ENCODE results near the gene NHLH2. TPM values are rescaled to one million over a fixed set of nuclear protein-coding genes. Genes with fewer than 3 reads are reported as not detected.

NHLH2 gene
- total RNA-seq, 4 donors from 2014 or later = 0.21 TPM; not detected in 3

DNA sequence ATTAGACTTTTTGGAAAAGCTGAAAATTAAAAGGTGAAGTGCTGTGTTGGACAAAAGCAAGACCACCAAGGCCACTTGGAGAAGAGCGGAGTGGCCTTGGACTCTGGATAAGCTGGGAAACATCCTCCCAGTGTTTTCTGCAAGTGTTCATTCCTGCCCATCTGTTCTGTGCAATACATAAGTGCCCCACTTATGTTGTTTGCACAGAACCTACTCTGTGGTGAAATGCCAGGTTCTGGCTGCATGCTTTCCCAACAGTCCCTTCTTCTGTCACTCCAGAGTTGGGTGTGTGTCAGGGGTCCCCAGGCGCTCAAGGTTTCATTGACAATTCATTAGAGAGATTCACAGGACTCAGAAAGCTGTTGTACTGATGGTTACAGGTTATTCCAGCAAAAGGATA, 30.3 kb downstream of the NHLH2 start:
- H3K4me3 ChIP-seq = no peak overlapping the region
- H3K27me3 ChIP-seq = no peaks in the 10 kb centered on the region
- H3K36me3 ChIP-seq = no peaks in the 10 kb centered on the region
- no peak overlapping the region for H3K27ac ChIP-seq
- no peak for TF ChIP-seq EP300 (IDR thresholded peaks at IDR 0.05)
- TF ChIP-seq CTCF (IDR thresholded peaks at IDR 0.05) = no peak
- no peak for TF ChIP-seq POLR2A (IDR thresholded peaks at IDR 0.05)
- no peaks in the 10 kb centered on the region for H3K9me3 ChIP-seq
- no peaks in the 10 kb centered on the region for H3K4me1 ChIP-seq
- 93 to 95% methylated on average over 2 of the region's 2 CpGs for WGBS, 2 donors
- DNase-seq (ENCODE audit: low spot score in 2 of 2) = no peak

DNA sequence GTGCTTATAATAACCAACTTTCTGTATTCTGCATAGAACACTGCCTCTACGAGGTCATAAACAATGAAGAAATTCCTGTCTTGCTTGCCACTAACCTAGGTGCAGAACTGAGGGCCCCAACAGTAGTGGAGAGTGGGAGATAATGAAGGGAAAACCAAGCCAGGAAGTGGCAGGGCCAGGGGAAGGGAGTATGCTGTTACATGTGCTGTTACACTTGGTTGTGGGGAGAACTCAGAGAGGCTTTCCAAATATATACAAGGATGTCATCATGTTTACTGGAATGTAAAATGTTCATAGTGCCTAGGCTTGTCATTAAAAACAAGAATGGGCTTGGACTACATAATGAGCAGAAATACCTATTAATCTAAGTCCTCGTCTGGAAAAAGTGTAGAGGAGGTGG, 31.1 kb downstream of the NHLH2 start:
- H3K36me3 ChIP-seq = no peaks in the 10 kb centered on the region
- TF ChIP-seq EP300 (IDR thresholded peaks at IDR 0.05) = no peak
- no peak for TF ChIP-seq POLR2A (IDR thresholded peaks at IDR 0.05)
- TF ChIP-seq CTCF (IDR thresholded peaks at IDR 0.05) = no peak

DNA sequence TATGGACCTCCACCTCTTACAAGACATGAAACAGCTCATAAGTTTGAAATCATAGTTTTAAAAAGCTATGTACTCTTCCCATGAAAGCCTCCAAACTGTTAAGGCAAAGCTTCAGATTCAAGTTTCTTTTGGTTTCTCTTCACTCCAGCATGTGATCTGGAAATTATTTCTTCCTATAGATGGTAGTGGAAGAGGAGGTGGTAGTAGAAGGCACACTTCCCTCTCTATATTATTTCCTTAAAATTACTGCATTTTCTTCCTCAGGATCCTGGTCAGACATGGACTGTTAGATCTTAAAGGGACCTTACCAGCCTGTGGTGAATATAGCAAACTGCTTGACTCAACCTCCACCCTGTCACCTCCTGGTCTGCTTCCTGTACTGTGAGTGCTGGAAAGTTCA, 31.9 kb downstream of the NHLH2 start:
- TF ChIP-seq EP300 (IDR thresholded peaks at IDR 0.05) = no peak
- TF ChIP-seq POLR2A (IDR thresholded peaks at IDR 0.05) = no peak
- TF ChIP-seq CTCF (IDR thresholded peaks at IDR 0.05) = no peak
- H3K4me3 ChIP-seq = no peak overlapping the region
- no peaks in the 10 kb centered on the region for H3K27me3 ChIP-seq
- no peaks in the 10 kb centered on the region for H3K9me3 ChIP-seq
- DNase-seq (ENCODE audit: low spot score in 2 of 2) = no peak
- no peaks in the 10 kb centered on the region for H3K36me3 ChIP-seq
- H3K27ac ChIP-seq = no peak overlapping the region
- no peaks in the 10 kb centered on the region for H3K4me1 ChIP-seq

More for the DNA sequence above, 31.1 kb downstream of the NHLH2 start:
- H3K4me3 ChIP-seq = no peak overlapping the region
- no peaks in the 10 kb centered on the region for H3K4me1 ChIP-seq
- H3K27me3 ChIP-seq = no peaks in the 10 kb centered on the region
- H3K9me3 ChIP-seq = no peaks in the 10 kb centered on the region
- no peak overlapping the region for H3K27ac ChIP-seq
- DNase-seq (ENCODE audit: low spot score in 2 of 2) = no peak
- 68 to 75% methylated on average over 2 of the region's 2 CpGs for WGBS, 2 donors

GRCh38 chr1:115807723-115808122, 33.2 kb downstream of the NHLH2 start:
- peak; percentile 33 to 55 (median 48) for TF ChIP-seq CTCF (IDR thresholded peaks at IDR 0.05)
- TF ChIP-seq POLR2A (IDR thresholded peaks at IDR 0.05) = no peak
- Histone ChIP-seq H3K9me3 (no peaks in the 10 kb centered on the region), H3K36me3 (no peaks in the 10 kb centered on the region), H3K27ac (no peak overlapping the region), H3K4me1 (no peaks in the 10 kb centered on the region), H3K27me3 (no peaks in the 10 kb centered on the region), H3K4me3 (no peak overlapping the region)
- 6% methylated on average over 2 of the region's 2 CpGs for WGBS, 2 donors
- DNase-seq (ENCODE audit: low spot score in 2 of 2) = peak in 1 of 2 donors; percentile 78

DNA sequence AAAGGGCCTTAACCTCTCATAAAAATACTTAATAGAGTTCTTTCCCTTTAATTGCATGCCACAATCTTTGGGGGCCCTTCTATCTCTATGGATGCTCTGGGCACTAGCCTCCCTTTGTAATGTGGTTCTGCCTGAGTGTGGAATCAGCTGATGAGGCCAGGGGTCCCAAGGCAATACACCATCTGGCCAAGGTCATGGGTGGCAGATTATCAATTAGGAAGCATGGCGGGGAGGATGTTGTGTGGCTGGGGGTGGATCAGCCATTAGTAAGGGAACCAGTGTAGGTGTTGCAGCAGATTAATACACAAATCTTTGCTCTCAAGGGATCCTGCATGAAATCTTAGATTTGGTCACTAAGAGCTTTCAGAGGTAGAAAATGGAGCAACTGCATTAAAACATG, 35.3 kb downstream of the NHLH2 start:
- Histone ChIP-seq H3K36me3 (no peaks in the 10 kb centered on the region), H3K27ac (no peak overlapping the region), H3K27me3 (no peaks in the 10 kb centered on the region), H3K9me3 (no peaks in the 10 kb centered on the region), H3K4me1 (no peaks in the 10 kb centered on the region), H3K4me3 (no peak overlapping the region)
- TF ChIP-seq EP300 (IDR thresholded peaks at IDR 0.05) (no peak), CTCF (IDR thresholded peaks at IDR 0.05) (no peak), POLR2A (IDR thresholded peaks at IDR 0.05) (no peak)
- no peak for DNase-seq (ENCODE audit: low spot score in 2 of 2)
- WGBS, 2 donors = 60 to 100% methylated on average over 1 of the region's 1 CpG
